PC-3 (cell line): ENCODE measurements around the gene CALCB. TPM values are rescaled to one million over a fixed set of nuclear protein-coding genes. Genes with fewer than 3 reads are reported as not detected.
A peak's percentile ranks its signal among the peaks of the same experiment; 100 is the strongest.

Source experiments
- ATAC-seq: fragments of 200-7000 bp; cut with Tn5 transposase; 2 replicates; pipeline ENCODE4 v1.9.1; 2020; ENCODE audit warnings: mild to moderate bottlenecking, moderate library complexity
- BruUV-seq: library from RNA; stranded (reverse); fragments of 400-500 nt; replicated peaks from 2 replicates; lab custom pipeline; 2021; lab: Mats Ljungman, UMichigan
- CTCF ChIA-PET: fragments of 300-600 bp; sonication (Branson Sonifier 250); formaldehyde crosslinking; loops from one replicate; lab custom pipeline; 2022; ENCODE audit warnings: antibody characterized with exemption; lab: Charles Lee
- POLR2A ChIA-PET: fragments of 300-600 bp; sonication (Branson Sonifier 250); formaldehyde crosslinking; loops from one replicate; lab custom pipeline; 2022; ENCODE audit warnings: antibody characterized with exemption; ENCODE audit not compliant: unreplicated experiment; lab: Charles Lee
- DNase-seq: peaks from one replicate; pipeline ENCODE4 v3.0.0-alpha.2; 2015
- H2AFZ ChIP-seq: fragments of 300-600 bp; sonication (generic); 2 replicates; pipeline ENCODE4 v1.6.0; 2016; ENCODE audit warnings: antibody characterized with exemption, low read length
- H3F3A ChIP-seq: fragments of 300-600 bp; sonication (generic); one replicate; pipeline ENCODE4 v1.6.0; 2017; ENCODE audit warnings: antibody characterized with exemption, low read length, control low read depth, mild to moderate bottlenecking; ENCODE audit not compliant: unreplicated experiment
- H3K27ac ChIP-seq: fragments of 300-600 bp; sonication (generic); 2 replicates; pipeline ENCODE4 v1.5.1; 2016; ENCODE audit warnings: mild to moderate bottlenecking, low read length
- H3K27me3 ChIP-seq: fragments of 300-600 bp; sonication (generic); 2 replicates; pipeline ENCODE4 v1.6.1; 2016; ENCODE audit warnings: low read length, mixed read lengths
- H3K36me3 ChIP-seq: fragments of 300-600 bp; sonication (generic); 2 replicates; pipeline ENCODE4 v1.6.1; 2016; ENCODE audit warnings: low read depth, mixed run types, low read length, mixed read lengths
- H3K4me1 ChIP-seq: fragments of 300-600 bp; sonication (generic); 2 replicates; pipeline ENCODE4 v1.5.1; 2016; ENCODE audit warnings: low read length; ENCODE audit not compliant: insufficient read depth
- H3K4me2 ChIP-seq: fragments of 300-600 bp; sonication (generic); 2 replicates; pipeline ENCODE4 v1.6.0; 2016; ENCODE audit warnings: low read length
- H3K4me3 ChIP-seq: fragments of 300-600 bp; sonication (generic); 2 replicates; pipeline ENCODE4 v1.5.1; 2016; ENCODE audit warnings: mild to moderate bottlenecking, low read length, mixed read lengths
- H3K79me2 ChIP-seq: fragments of 300-600 bp; sonication (generic); 2 replicates; pipeline ENCODE4 v1.6.1; 2017; ENCODE audit warnings: low read length, mixed read lengths
- H3K9ac ChIP-seq: fragments of 300-600 bp; sonication (generic); 2 replicates; pipeline ENCODE4 v1.6.0; 2016; ENCODE audit warnings: mild to moderate bottlenecking, low read length
- H3K9me2 ChIP-seq: fragments of 300-600 bp; sonication (generic); replicated peaks from 2 replicates; pipeline ENCODE4 v1.6.1; 2016; ENCODE audit warnings: mixed run types, low read length, mixed read lengths
- H3K9me3 ChIP-seq: fragments of 300-600 bp; sonication (generic); 2 replicates; pipeline ENCODE4 v1.6.1; 2016; ENCODE audit warnings: low read length, mixed read lengths
- H4K20me1 ChIP-seq: fragments of 300-600 bp; sonication (generic); 2 replicates; pipeline ENCODE4 v1.6.1; 2016; ENCODE audit warnings: low read length, mixed read lengths
- EZH2 ChIP-seq: fragments of 300-600 bp; sonication (generic); IDR thresholded peaks from one replicate; pipeline ENCODE4 v1.6.1; 2017; ENCODE audit warnings: antibody characterized with exemption, mild to moderate bottlenecking, low read length; ENCODE audit not compliant: unreplicated experiment
- EZH2phosphoT487 ChIP-seq: fragments of 300-600 bp; sonication (generic); IDR thresholded peaks from 2 replicates; pipeline ENCODE4 v1.6.1; 2018; ENCODE audit warnings: mild to moderate bottlenecking, antibody characterized with exemption, low read length, borderline replicate concordance
- intact Hi-C: fragments of 100-400 bp; cut with micrococcal nuclease; formaldehyde crosslinking; loops from 2 replicates; pipeline ENCODE4 v1.9.0; 2023
- total RNA-seq: library from RNA; depleted of rRNA; stranded (reverse); fragments of >200 nt; gene quantifications from 2 replicates; pipeline ENCODE4 v1.2.3, GENCODE V29; 2014
- TF ChIP-seq, protein P1 (sequence below): fragments of 300-600 bp; sonication (generic); conservative IDR thresholded peaks from 2 replicates; pipeline ENCODE4 v1.5.1; 2017; ENCODE audit warnings: antibody characterized with exemption, low read depth, mild to moderate bottlenecking, low read length

CALCB gene
- total RNA-seq, 1 experiment from 2014 or later = not detected

DNA sequence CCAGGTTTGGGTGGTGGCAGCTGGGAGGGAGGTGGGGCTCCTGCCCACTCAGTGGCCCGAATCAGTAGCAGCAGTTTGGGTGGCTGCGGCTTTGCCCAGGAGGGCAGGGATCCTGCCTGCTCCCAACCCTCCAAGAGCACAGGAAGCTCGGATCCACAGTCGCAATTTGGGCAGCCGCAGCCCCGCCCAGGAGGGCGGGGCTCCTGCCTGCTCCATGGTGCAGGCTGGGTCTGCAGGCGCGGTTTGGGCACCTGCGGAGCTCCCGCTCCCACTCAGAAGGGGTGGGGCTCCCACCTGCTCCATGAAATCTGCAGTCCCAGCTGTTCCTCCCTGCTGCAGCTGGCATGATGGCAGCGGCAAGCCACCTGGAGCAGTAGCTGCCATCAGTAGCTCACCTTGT, 38.1 kb upstream of the CALCB start:
- BruUV-seq = no TSS peak
- no peaks in the 10 kb centered on the region for H3F3A ChIP-seq

DNA sequence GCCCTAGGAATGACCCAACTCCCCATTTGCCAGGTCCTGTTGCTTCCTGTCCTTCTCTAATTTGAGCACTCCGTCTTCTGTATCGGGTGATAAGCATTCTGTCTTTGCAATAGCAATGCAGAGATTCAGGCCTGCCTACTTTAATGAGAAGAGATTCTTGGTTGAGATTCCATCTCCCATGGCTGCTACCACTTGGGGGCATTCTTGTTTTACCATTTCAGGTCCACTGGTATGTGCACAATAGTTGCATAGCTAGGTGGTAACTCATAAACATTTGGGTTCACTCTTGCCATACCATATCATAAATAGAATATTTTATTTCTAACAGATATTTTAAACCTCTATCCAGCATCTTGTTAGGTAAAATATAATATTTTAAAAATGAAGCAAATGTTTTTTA, 34.4 kb upstream of the CALCB start:
- no TSS peak for BruUV-seq
- Histone ChIP-seq H3K36me3 (no peaks in the 10 kb centered on the region), H3K27ac (no peak overlapping the region), H3K9me3 (no peaks in the 10 kb centered on the region), H3K79me2 (no peaks in the 10 kb centered on the region), H3K4me2 (no peak overlapping the region), H3K9ac (no peak overlapping the region), H2AFZ (no peak overlapping the region), H3F3A (no peaks in the 10 kb centered on the region), H3K27me3 (no peaks in the 10 kb centered on the region), H3K4me1 (no peaks in the 10 kb centered on the region), H3K4me3 (no peak overlapping the region), H3K9me2 (no peaks in the 10 kb centered on the region), H4K20me1 (no peaks in the 10 kb centered on the region)
- DNase-seq = peak; percentile 20
- intact Hi-C loops = no loop called here
- POLR2A ChIA-PET = no interaction called here
- ATAC-seq = no peak
- no peak for TF ChIP-seq EZH2
- TF ChIP-seq, protein P1, sequence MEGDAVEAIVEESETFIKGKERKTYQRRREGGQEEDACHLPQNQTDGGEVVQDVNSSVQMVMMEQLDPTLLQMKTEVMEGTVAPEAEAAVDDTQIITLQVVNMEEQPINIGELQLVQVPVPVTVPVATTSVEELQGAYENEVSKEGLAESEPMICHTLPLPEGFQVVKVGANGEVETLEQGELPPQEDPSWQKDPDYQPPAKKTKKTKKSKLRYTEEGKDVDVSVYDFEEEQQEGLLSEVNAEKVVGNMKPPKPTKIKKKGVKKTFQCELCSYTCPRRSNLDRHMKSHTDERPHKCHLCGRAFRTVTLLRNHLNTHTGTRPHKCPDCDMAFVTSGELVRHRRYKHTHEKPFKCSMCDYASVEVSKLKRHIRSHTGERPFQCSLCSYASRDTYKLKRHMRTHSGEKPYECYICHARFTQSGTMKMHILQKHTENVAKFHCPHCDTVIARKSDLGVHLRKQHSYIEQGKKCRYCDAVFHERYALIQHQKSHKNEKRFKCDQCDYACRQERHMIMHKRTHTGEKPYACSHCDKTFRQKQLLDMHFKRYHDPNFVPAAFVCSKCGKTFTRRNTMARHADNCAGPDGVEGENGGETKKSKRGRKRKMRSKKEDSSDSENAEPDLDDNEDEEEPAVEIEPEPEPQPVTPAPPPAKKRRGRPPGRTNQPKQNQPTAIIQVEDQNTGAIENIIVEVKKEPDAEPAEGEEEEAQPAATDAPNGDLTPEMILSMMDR = no peak
- CTCF ChIA-PET = no interaction called here

More for the DNA sequence above, 38.1 kb upstream of the CALCB start:
- intact Hi-C loops = no loop called here
- ChIA-PET CTCF (no interaction called here), POLR2A (no interaction called here)
- H3K36me3 ChIP-seq = no peaks in the 10 kb centered on the region
- no peak overlapping the region for H3K9ac ChIP-seq
- H3K4me3 ChIP-seq = no peak overlapping the region
- no peak for TF ChIP-seq EZH2
- TF ChIP-seq, protein P1 = no peak
- TF ChIP-seq EZH2phosphoT487 = no peak
- ATAC-seq = no peak
- DNase-seq = no peak
- H4K20me1 ChIP-seq = no peaks in the 10 kb centered on the region
- no peaks in the 10 kb centered on the region for H3K4me1 ChIP-seq
- no peak overlapping the region for H3K27ac ChIP-seq
- H3K4me2 ChIP-seq = no peak overlapping the region
- H2AFZ ChIP-seq = no peak overlapping the region
- H3K9me2 ChIP-seq = no peaks in the 10 kb centered on the region
- no peaks in the 10 kb centered on the region for H3K9me3 ChIP-seq
- H3K79me2 ChIP-seq = no peaks in the 10 kb centered on the region
- no peaks in the 10 kb centered on the region for H3K27me3 ChIP-seq

DNA sequence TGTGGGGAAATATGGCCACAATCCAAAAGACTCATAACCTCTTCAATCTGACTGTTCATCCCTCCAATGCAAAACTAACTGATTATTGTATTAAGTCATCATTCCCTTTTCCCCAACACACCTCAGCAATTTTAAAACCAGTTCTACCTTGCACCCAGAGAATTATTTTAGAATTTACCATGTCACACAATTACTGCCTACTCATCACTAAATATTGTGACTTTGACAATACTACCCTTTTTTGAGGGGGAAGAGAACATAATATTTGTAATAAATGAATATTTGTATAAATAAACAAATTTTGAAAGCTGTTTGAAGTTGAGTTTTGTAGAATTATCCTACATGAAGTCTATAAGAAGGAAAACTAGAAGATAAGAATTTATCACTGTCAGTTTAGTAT, 28.2 kb upstream of the CALCB start:
- TF ChIP-seq, protein P1 = no peak
- TF ChIP-seq EZH2phosphoT487 (no peak), EZH2 (no peak)
- ATAC-seq = no peak
- no peak overlapping the region for H3K4me3 ChIP-seq

More for the DNA sequence above, 28.2 kb upstream of the CALCB start:
- intact Hi-C loops = no loop called here
- no peaks in the 10 kb centered on the region for H3K9me2 ChIP-seq
- H3K4me2 ChIP-seq = no peak overlapping the region
- no peaks in the 10 kb centered on the region for H3K79me2 ChIP-seq
- no peaks in the 10 kb centered on the region for H3F3A ChIP-seq
- no peak overlapping the region for H3K9ac ChIP-seq
- no peaks in the 10 kb centered on the region for H4K20me1 ChIP-seq
- no TSS peak for BruUV-seq
- no peak overlapping the region for H2AFZ ChIP-seq
- no peak for DNase-seq
- no peaks in the 10 kb centered on the region for H3K36me3 ChIP-seq
- H3K4me1 ChIP-seq = no peaks in the 10 kb centered on the region
- H3K9me3 ChIP-seq = no peaks in the 10 kb centered on the region
- no peaks in the 10 kb centered on the region for H3K27me3 ChIP-seq
- ChIA-PET CTCF (no interaction called here), POLR2A (no interaction called here)
- H3K27ac ChIP-seq = no peak overlapping the region
